HG02981 (cell line): Measurements from ENCODE around the gene MARCKS.

Experiments used
- ATAC-seq: cut with Tn5 transposase; IDR thresholded peaks from one replicate; pipeline ENCODE4 v1.9.1; 2021; ENCODE audit warnings: mild to moderate bottlenecking, moderate library complexity; ENCODE audit not compliant: unreplicated experiment

The MARCKS gene

DNA sequence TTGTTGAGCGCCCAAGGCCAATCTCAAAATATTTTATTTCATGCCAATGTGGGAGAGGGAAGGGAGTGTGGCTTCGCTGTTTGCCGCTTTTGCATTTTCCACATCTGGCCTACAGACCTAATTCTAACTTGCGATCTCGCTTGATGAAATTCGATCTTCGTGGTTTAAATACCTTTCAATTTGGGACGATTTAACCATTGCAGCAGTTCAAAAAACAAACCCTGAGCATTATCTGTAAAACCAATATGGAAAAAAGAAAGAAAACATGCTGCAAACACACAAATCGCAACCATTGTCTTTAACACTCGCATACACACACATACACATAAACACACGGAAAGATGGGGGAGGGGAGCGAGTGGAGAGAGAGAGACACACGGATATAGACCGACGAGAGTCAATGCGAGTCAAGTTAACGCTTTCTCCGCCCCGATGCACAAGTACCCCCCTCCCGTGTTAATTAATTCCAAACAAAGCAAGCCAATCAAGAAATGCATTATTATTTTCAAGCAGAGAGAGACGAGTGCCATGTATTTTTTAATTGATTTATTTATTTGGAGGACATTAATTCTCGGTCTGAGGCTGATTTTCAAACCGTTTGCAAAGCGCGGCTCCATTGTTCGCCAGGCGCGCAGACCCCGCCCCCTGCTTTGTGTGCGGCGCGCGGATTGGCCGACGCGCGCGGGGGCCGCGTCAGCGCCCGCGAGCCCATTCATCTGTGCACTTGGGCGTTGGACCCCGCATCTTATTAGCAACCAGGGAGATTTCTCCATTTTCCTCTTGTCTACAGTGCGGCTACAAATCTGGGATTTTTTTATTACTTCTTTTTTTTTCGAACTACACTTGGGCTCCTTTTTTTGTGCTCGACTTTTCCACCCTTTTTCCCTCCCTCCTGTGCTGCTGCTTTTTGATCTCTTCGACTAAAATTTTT, at the start of gene MARCKS:
TSS of gene MARCKS (plus strand) at position 721 of the 931 bp plus-strand sequence. CDS start 401 bp downstream, outside the sequence.
- ATAC-seq = peak; percentile 34

GRCh38 chr6:113809826-113810225, 47.3 kb upstream of the MARCKS start:
- ATAC-seq = peak; percentile 61

GRCh38 chr6:113813142-113813541, 44.0 kb upstream of the MARCKS start:
- no peak for ATAC-seq

- no peak for ATAC-seq
Measured at GRCh38 chr6:113818578-113818977, 38.6 kb upstream of the MARCKS start.

DNA sequence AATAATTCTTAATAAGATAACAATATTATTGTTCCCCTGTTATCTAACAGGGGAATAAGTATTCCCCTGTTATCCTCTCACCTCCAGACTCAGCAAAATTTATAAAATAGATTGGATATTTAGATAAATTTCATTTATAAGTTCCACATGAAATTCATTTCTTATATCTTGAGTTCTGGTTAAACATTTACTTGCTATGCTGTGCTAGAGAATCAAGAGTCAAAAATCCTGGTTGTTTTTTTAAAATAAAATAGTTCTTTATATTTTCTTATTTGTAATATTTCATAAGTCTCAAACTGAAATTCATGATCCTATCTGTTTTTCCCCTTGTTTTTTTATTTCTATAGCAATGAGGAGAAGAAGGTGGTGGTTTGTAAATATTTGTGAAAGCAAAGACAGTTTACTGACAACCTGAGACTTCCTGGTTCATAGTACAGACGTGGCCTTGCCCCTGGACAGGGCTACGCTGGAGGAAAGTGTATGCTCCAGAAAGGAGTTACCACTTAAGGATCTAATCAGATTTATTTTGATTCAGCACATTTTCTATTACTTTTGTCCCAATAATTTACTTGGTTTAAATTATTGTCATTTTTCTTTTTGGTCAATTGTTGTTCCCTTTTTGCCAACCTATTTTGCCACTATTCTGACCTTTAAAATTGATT, 37.8 kb upstream of the MARCKS start:
- ATAC-seq = no peak

- no peak for ATAC-seq
Measured at GRCh38 chr6:113820761-113821160, 36.4 kb upstream of the MARCKS start.

DNA sequence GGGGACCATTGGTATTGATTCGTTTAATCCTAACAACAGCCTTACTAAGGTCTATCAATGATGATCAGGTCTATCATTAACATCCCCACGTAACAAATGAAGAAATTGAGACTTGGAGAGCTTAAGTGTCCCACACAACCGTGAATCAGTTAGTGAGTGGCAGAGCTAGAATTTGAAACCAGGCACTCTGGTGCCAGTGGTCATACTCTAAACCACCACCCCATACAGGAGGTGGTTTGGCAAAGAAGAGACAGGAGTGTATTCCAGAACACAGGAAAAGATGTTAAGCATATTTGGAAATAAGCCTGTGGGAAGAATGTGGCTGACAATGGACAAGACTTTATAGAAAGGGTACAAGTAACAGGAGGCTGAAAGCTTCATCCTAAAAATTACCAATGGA, 35.7 kb upstream of the MARCKS start:
- ATAC-seq = no peak

GRCh38 chr6:113823916-113824315, 33.2 kb upstream of the MARCKS start:
- no peak for ATAC-seq

- ATAC-seq = no peak
Measured at GRCh38 chr6:113824411-113824810, 32.7 kb upstream of the MARCKS start.

- ATAC-seq = no peak
Measured at GRCh38 chr6:113824866-113825265, 32.3 kb upstream of the MARCKS start.

GRCh38 chr6:113825781-113826180, 31.4 kb upstream of the MARCKS start:
- ATAC-seq = no peak

DNA sequence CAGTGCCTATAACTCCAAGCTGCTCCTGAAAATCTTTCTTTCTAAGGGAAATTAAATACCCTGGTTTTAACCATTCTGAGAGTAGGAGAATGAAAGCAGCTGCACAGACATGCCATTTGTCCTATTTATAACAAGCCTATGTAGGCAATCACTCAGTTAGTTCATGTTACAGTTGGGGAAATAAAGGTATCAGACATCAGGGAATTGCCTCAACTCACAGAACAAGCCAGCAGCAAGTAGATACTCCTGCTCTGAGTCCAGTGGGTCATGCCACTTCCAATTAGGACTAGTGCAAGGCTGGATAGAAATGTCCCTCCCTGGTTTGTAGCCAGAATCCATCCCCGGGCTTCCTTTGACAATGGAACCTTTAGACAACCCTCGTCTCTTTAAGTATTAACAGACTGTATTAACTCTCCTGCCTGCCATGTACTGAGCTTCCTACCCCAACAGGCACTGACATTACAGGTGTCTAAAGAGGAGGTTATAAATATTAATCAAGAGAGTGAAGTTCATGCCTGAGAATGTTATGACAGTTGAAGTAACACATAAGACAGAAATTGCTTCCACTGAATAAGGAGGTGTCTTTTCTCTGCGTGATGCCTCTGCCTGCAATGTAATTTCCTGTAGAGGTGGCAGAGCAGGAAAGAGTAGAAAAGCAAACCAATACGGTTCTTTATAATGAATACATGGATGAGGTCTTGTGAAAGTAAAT, 28.0 kb upstream of the MARCKS start:
- ATAC-seq = no peak

- no peak for ATAC-seq
Measured at GRCh38 chr6:113829696-113830045, 27.5 kb upstream of the MARCKS start.

- ATAC-seq = no peak
Measured at GRCh38 chr6:113830140-113830539, 27.0 kb upstream of the MARCKS start.

GRCh38 chr6:113833537-113833936, 23.6 kb upstream of the MARCKS start:
- no peak for ATAC-seq

GRCh38 chr6:113837170-113837569, 20.0 kb upstream of the MARCKS start:
- ATAC-seq = no peak

- no peak for ATAC-seq
Measured at GRCh38 chr6:113842165-113842564, 15.0 kb upstream of the MARCKS start.

GRCh38 chr6:113843500-113844073, 13.6 kb upstream of the MARCKS start:
- ATAC-seq = no peak

DNA sequence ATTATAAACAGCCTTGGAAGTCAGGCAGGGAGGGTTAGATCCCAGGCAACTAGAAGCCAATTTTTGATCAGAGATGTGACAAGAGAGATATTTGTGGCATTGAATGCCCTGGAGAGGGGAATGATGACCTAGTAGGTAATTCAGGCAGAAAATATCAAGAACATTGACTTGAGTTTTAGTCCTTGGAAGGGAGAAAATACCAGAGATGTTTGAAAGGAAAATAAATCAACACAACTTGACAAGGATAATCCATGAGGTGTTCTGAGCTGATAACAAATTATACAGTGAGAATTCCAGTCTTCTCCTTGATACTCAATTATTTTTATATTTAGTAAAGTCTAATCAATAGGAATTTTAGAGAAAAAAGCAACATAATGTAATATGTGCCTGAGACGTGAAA, 10.6 kb upstream of the MARCKS start:
- ATAC-seq = no peak

- no peak for ATAC-seq
Measured at GRCh38 chr6:113847447-113847846, 9.7 kb upstream of the MARCKS start.

DNA sequence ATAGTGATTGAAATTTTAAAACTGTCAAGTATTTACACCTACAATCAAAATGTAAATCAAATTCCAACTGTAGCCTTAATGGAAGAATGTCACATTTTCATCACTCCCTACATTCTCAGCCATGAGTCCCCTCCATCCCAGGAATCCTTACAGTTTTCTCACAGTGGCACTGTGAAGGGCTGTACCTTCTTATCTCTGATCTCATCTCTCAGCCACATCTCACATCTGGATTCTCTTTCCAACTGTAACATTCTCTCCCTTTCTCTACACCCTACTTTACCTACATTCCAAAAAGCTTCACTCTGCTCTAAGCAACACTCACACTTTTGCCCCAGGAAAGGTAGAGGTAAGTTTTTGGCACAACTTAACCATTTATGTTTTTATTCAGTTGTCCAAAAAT, 8.9 kb upstream of the MARCKS start:
- no peak for ATAC-seq
